ENCODE results near the gene MRPL36.

The MRPL36 gene

GRCh38 chr5:1758574-1758973, 41.1 kb downstream of the MRPL36 start:
- no peaks in the 10 kb centered on the region for H3K36me3 ChIP-seq (replicated peaks)
- no peak for DNase-seq
- no peak overlapping the region for H3K27ac ChIP-seq
- TF ChIP-seq CTCF (IDR thresholded peaks at IDR 0.05; ENCODE audit: low read depth, low read length, missing control alignments), result no peak
- H3K4me3 ChIP-seq (ENCODE audit: low read depth, low read length), result no peak overlapping the region
- no peaks in the 10 kb centered on the region for H3K27me3 ChIP-seq (replicated peaks)
- in situ Hi-C loops (cut with HindIII; ENCODE audit: low pct_ligation_motif_present, low sequenced_read_pairs), result no loop called here

GRCh38 chr5:1757511-1757910, 42.1 kb downstream of the MRPL36 start:
- no peak for DNase-seq
- no peaks in the 10 kb centered on the region for H3K36me3 ChIP-seq (replicated peaks)
- H3K27me3 ChIP-seq (replicated peaks), result no peaks in the 10 kb centered on the region
- TF ChIP-seq CTCF (IDR thresholded peaks at IDR 0.05; ENCODE audit: low read depth, low read length, missing control alignments), result no peak
- in situ Hi-C loops (cut with HindIII; ENCODE audit: low pct_ligation_motif_present, low sequenced_read_pairs), result no loop called here
- no peak overlapping the region for H3K4me3 ChIP-seq (ENCODE audit: low read depth, low read length)
- no peak overlapping the region for H3K27ac ChIP-seq

- Histone ChIP-seq H3K36me3 (replicated peaks) (no peaks in the 10 kb centered on the region), H3K27ac (no peak overlapping the region), H3K4me3 (ENCODE audit: low read depth, low read length) (no peak overlapping the region), H3K27me3 (replicated peaks) (no peaks in the 10 kb centered on the region)
- in situ Hi-C loops (cut with HindIII; ENCODE audit: low pct_ligation_motif_present, low sequenced_read_pairs), result no loop called here
- no peak for DNase-seq
- no peak for TF ChIP-seq CTCF (IDR thresholded peaks at IDR 0.05; ENCODE audit: low read depth, low read length, missing control alignments)
Measured at GRCh38 chr5:1756481-1756880, 43.2 kb downstream of the MRPL36 start.

- TF ChIP-seq CTCF (IDR thresholded peaks at IDR 0.05; ENCODE audit: low read depth, low read length, missing control alignments), result no peak
Measured at GRCh38 chr5:1755321-1755949, 44.2 kb downstream of the MRPL36 start.

GRCh38 chr5:1754531-1755220, 45.0 kb downstream of the MRPL36 start:
- Histone ChIP-seq H3K4me3 (ENCODE audit: low read depth, low read length) (no peak overlapping the region), H3K27ac (no peak overlapping the region), H3K27me3 (replicated peaks) (no peaks in the 10 kb centered on the region), H3K36me3 (replicated peaks) (no peaks in the 10 kb centered on the region)
- no peak for DNase-seq
- in situ Hi-C loops (cut with HindIII; ENCODE audit: low pct_ligation_motif_present, low sequenced_read_pairs), result no loop called here
- no peak for TF ChIP-seq CTCF (IDR thresholded peaks at IDR 0.05; ENCODE audit: low read depth, low read length, missing control alignments)

More at GRCh38 chr5:1755321-1755949, 44.2 kb downstream of the MRPL36 start:
- H3K4me3 ChIP-seq (ENCODE audit: low read depth, low read length), result no peak overlapping the region
- H3K27me3 ChIP-seq (replicated peaks), result no peaks in the 10 kb centered on the region
- no peaks in the 10 kb centered on the region for H3K36me3 ChIP-seq (replicated peaks)
- no peak overlapping the region for H3K27ac ChIP-seq
- in situ Hi-C loops (cut with HindIII; ENCODE audit: low pct_ligation_motif_present, low sequenced_read_pairs), result no loop called here
- no peak for DNase-seq
